Thyroid gland (tissue), 4 donors: Measurements from ENCODE around the gene ANO1. TPM values are rescaled to one million over a fixed set of nuclear protein-coding genes. Genes with fewer than 3 reads are reported as not detected.

Experiments used
- DNase-seq, 2 donors: peaks; one replicate each; pipeline ENCODE4 v3.0.0-alpha.2; 2019
- H3K27ac ChIP-seq, 3 donors: fragments of 200-600 bp; sonication (generic); 1 replicate in 2 of 3; 2 replicates in 1 of 3; pipeline ENCODE4 v1.5.1; 2016 to 2019; ENCODE audit warnings: mild to moderate bottlenecking in 1 of 3, moderate library complexity in 1 of 3
- H3K27me3 ChIP-seq: fragments of 200-600 bp; sonication (generic); one replicate; pipeline ENCODE4 v1.5.1; 2019
- H3K36me3 ChIP-seq, 2 donors: fragments of 200-600 bp; sonication (generic); one replicate each; pipeline ENCODE4 v1.5.1; 2016 to 2019
- H3K4me1 ChIP-seq, 2 donors: fragments of 200-600 bp; sonication (generic); one replicate each; pipeline ENCODE4 v1.5.1; 2017 to 2019
- H3K4me3 ChIP-seq, 3 donors: fragments of 200-600 bp; sonication (generic); replicated peaks in 1 of 3; 1 replicate in 2 of 3; 2 replicates in 1 of 3; pipeline ENCODE4 v1.5.1; 2016; ENCODE audit warnings: mild to moderate bottlenecking in 1 of 3
- H3K9me3 ChIP-seq: fragments of 200-600 bp; sonication (generic); one replicate; pipeline ENCODE4 v1.5.1; 2017
- POLR2A ChIP-seq, 2 donors: fragments of 450-650 bp; IDR thresholded peaks; one replicate each; pipeline ENCODE4 v1.6.1; 2017; ENCODE audit warnings: antibody characterized with exemption in 2 of 2, mild to moderate bottlenecking in 2 of 2, moderate library complexity in 1 of 2
- WGBS, 2 donors: methylation state at CpG; one replicate each; pipeline ENCODE4 v1.1.5; 2017; 5-methylcytosine and 5-hydroxymethylcytosine counted together
- intact Hi-C: fragments of 100-400 bp; cut with DNase I; formaldehyde crosslinking; loops from one replicate; pipeline ENCODE4 v1.15.1; 2023
- small RNA-seq: library from RNA; depleted of rRNA; stranded (forward); fragments of <200 nt; gene quantifications from one replicate; pipeline ENCODE3, GENCODE V24; 2016
- total RNA-seq, 4 donors: library from RNA; depleted of rRNA; stranded (reverse); fragments of >200 nt; gene quantifications; one replicate each; pipeline ENCODE4 v1.2.3, GENCODE V29; 2016
- TF ChIP-seq, protein P1 (sequence below), 6 experiments: fragments of 200-600 bp in 3 of 6; fragments of 450-650 bp in 3 of 6; sonication (generic) in 3 of 6; IDR thresholded peaks; one replicate each; pipeline ENCODE4 v1.5.1; 2016 to 2019; ENCODE audit warnings: antibody characterized with exemption in 6 of 6, mild to moderate bottlenecking in 2 of 6, inconsistent platforms in 1 of 6, moderate library complexity in 1 of 6

The ANO1 gene
- total RNA-seq, 4 donors from 2014 or later = 25.8 to 56.2 (median 35.3) TPM

GRCh38 chr11:70230840-70231710, 153.0 kb downstream of the ANO1 start:
- TF ChIP-seq POLR2A (IDR thresholded peaks at IDR 0.05) = no peak
- TF ChIP-seq, protein P1, sequence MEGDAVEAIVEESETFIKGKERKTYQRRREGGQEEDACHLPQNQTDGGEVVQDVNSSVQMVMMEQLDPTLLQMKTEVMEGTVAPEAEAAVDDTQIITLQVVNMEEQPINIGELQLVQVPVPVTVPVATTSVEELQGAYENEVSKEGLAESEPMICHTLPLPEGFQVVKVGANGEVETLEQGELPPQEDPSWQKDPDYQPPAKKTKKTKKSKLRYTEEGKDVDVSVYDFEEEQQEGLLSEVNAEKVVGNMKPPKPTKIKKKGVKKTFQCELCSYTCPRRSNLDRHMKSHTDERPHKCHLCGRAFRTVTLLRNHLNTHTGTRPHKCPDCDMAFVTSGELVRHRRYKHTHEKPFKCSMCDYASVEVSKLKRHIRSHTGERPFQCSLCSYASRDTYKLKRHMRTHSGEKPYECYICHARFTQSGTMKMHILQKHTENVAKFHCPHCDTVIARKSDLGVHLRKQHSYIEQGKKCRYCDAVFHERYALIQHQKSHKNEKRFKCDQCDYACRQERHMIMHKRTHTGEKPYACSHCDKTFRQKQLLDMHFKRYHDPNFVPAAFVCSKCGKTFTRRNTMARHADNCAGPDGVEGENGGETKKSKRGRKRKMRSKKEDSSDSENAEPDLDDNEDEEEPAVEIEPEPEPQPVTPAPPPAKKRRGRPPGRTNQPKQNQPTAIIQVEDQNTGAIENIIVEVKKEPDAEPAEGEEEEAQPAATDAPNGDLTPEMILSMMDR (IDR thresholded peaks at IDR 0.05) = no peak
- no peak for DNase-seq
- Histone ChIP-seq H3K4me1 (no peaks in the 10 kb centered on the region), H3K36me3 (no peaks in the 10 kb centered on the region), H3K27me3 (no peaks in the 10 kb centered on the region), H3K9me3 (no peaks in the 10 kb centered on the region), H3K4me3 (no peak overlapping the region), H3K27ac (no peak overlapping the region)
- 69 to 82% methylated on average over 10 to 18 of the region's 22 CpGs for WGBS, 2 donors
- intact Hi-C loops = no loop called here

DNA sequence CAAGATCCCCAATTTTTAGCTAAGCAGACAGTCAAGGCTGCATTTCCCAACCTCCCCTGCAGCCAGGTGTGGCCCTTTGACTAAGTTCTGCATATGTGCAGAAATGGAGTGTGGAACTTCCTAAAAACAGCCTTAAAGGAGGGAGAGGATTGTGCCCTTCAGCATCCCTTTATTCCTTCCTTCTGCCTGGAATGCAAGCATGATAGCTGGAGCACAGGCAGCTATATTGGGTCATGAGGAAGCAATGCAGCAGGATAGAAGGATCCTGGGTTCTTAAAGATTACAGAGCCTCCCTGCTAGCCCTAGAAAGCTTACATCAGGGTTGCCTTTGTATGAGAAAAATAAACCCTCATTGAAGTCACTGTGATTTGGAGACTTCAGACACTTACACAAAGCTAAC, 154.9 kb downstream of the ANO1 start:
- H3K36me3 ChIP-seq = no peaks in the 10 kb centered on the region
- no peaks in the 10 kb centered on the region for H3K27me3 ChIP-seq
- intact Hi-C loops = no loop called here
- TF ChIP-seq, protein P1 (IDR thresholded peaks at IDR 0.05) = no peak
- no peak for TF ChIP-seq POLR2A (IDR thresholded peaks at IDR 0.05)
- H3K9me3 ChIP-seq = no peaks in the 10 kb centered on the region
- no peaks in the 10 kb centered on the region for H3K4me1 ChIP-seq
- H3K4me3 ChIP-seq = no peak overlapping the region
- no peak overlapping the region for H3K27ac ChIP-seq
- no peak for DNase-seq

DNA sequence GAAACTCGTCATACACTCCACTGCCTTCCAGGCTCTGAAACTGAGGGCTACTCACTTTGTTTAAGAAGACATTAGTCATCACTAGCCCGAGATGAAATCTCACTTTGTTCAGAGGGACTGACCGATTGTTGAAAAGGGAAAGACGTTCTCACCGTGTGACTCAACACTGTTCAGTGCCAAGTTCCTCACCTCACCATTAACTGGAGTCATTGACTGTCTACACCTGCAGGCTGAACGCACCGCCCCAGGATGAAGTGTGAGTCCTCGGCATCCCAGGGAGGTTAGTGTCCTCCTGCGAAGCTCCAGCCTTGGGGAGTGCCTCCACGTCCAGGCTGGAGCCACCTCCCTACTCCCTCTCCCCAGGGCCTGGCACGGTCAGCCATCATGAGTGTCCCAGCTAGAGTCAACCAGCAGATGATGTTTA, 155.4 kb downstream of the ANO1 start:
- Histone ChIP-seq H3K4me1 (no peaks in the 10 kb centered on the region), H3K9me3 (no peaks in the 10 kb centered on the region), H3K27me3 (no peaks in the 10 kb centered on the region), H3K4me3 (no peak overlapping the region), H3K27ac (no peak overlapping the region), H3K36me3 (no peaks in the 10 kb centered on the region)
- WGBS, 2 donors = 75 to 84% methylated on average over 9 to 11 of the region's 11 CpGs
- TF ChIP-seq POLR2A (IDR thresholded peaks at IDR 0.05) = no peak
- TF ChIP-seq, protein P1 (IDR thresholded peaks at IDR 0.05) = no peak
- intact Hi-C loops = no loop called here
- no peak for DNase-seq

GRCh38 chr11:70233962-70234361, 155.8 kb downstream of the ANO1 start:
- 95 to 96% methylated on average over 9 of the region's 9 CpGs for WGBS, 2 donors
- TF ChIP-seq, protein P1 (IDR thresholded peaks at IDR 0.05) = no peak
- TF ChIP-seq POLR2A (IDR thresholded peaks at IDR 0.05) = no peak
- DNase-seq = no peak

More at GRCh38 chr11:70233962-70234361, 155.8 kb downstream of the ANO1 start:
- Histone ChIP-seq H3K9me3 (no peaks in the 10 kb centered on the region), H3K4me3 (no peak overlapping the region), H3K27ac (no peak overlapping the region), H3K4me1 (no peaks in the 10 kb centered on the region), H3K27me3 (no peaks in the 10 kb centered on the region), H3K36me3 (no peaks in the 10 kb centered on the region)
- intact Hi-C loops = no loop called here

Small RNA genes lying within 50 kb of the gene (small RNA-seq; reads per million reads assigned to genes)
- not detected for gene RNU6-1175P

Other genes starting within 250 kb of the ANO1 start
- gene FADD, start 125.0 kb downstream of the ANO1 start, total RNA-seq = 10 to 100 TPM; 18.1 to 32.6 (median 21.1) TPM
- 10 to 100 TPM; 50.9 to 57.9 (median 54.6) TPM for gene PPFIA1, start 192.4 kb downstream of the ANO1 start, total RNA-seq